ENCODE results near the gene DIS3L. TPM values are rescaled to one million over a fixed set of nuclear protein-coding genes. Genes with fewer than 3 reads are reported as not detected.

The DIS3L gene
- total RNA-seq, 4 donors from 2014 or later = 24.4 to 60.8 (median 42.1) TPM

- TF ChIP-seq CTCF (IDR thresholded peaks at IDR 0.05) = no peak
- ATAC-seq (ENCODE audit: low FRiP score) = no peak
- DNase-seq (ENCODE audit: low spot score) = no peak
Measured at GRCh38 chr15:66290518-66290917, 2.9 kb upstream of the DIS3L start.

- ATAC-seq (ENCODE audit: low FRiP score) (no peak), DNase-seq (ENCODE audit: low spot score) (no peak)
- no peak for TF ChIP-seq CTCF (IDR thresholded peaks at IDR 0.05)
Measured at GRCh38 chr15:66291816-66292570, 1.4 kb upstream of the DIS3L start.

- DNase-seq (ENCODE audit: low spot score) = no peak
- no peak for TF ChIP-seq CTCF (IDR thresholded peaks at IDR 0.05)
- ATAC-seq (ENCODE audit: low FRiP score) = no peak
Measured at GRCh38 chr15:66292571-66293418, 573 bp upstream of the DIS3L start.

- ATAC-seq (ENCODE audit: low FRiP score) (peak; percentile 43), DNase-seq (ENCODE audit: low spot score) (no peak)
- no peak for TF ChIP-seq CTCF (IDR thresholded peaks at IDR 0.05)
Measured at GRCh38 chr15:66294157-66294931, 976 bp downstream of the DIS3L start.

- TF ChIP-seq CTCF (IDR thresholded peaks at IDR 0.05) = no peak
- ATAC-seq (ENCODE audit: low FRiP score) = peak; percentile 16
- no peak for DNase-seq (ENCODE audit: low spot score)
Measured at GRCh38 chr15:66294932-66295235, 1.5 kb downstream of the DIS3L start.

- ATAC-seq (ENCODE audit: low FRiP score) (no peak), DNase-seq (ENCODE audit: low spot score) (no peak)
- no peak for TF ChIP-seq CTCF (IDR thresholded peaks at IDR 0.05)
Measured at GRCh38 chr15:66296186-66296585, 2.8 kb downstream of the DIS3L start.
